Body of pancreas (tissue), 4 donors: ENCODE data around the gene GID8. TPM values are rescaled to one million over a fixed set of nuclear protein-coding genes. Genes with fewer than 3 reads are reported as not detected.
"Not testable (repeated sequence)": the region's sequence is repeated elsewhere in the genome, so short reads cannot be mapped to it uniquely, and the experiment has no call there.

Experiments used
- ATAC-seq: fragments of 150-250 bp; one replicate; pipeline ENCODE4 v1.9.1; 2016
- DNase-seq, 4 donors: peaks; one replicate each; pipeline ENCODE4 v3.0.0-alpha.2; 2019
- H3K27ac ChIP-seq, 4 donors: fragments of 200-600 bp; sonication (generic); 1 replicate in 3 of 4; 2 replicates in 1 of 4; pipeline versions ENCODE4 v1.5.1 to v1.6.1; 2016 to 2019; ENCODE audit warnings: mild to moderate bottlenecking in 1 of 4, mixed read lengths in 1 of 4, moderate library complexity in 1 of 4
- H3K27me3 ChIP-seq, 2 donors: fragments of 200-600 bp; sonication (generic); one replicate each; pipeline ENCODE4 v1.6.0; 2016; ENCODE audit warnings: mild to moderate bottlenecking in 1 of 2
- H3K36me3 ChIP-seq, 2 donors: fragments of 200-600 bp; sonication (generic); replicated peaks in 1 of 2; 2 replicates each; pipeline ENCODE4 v1.5.1; 2016; ENCODE audit warnings: low read depth in 2 of 2; ENCODE audit not compliant: insufficient read depth in 1 of 2
- H3K4me1 ChIP-seq: fragments of 200-600 bp; sonication (generic); one replicate; pipeline ENCODE4 v1.6.0; 2016
- H3K4me3 ChIP-seq, 2 donors: fragments of 200-600 bp; sonication (generic); 1 replicate in 1 of 2; 2 replicates in 1 of 2; pipeline ENCODE4 v1.5.1; 2016 to 2019
- H3K9me3 ChIP-seq, 3 donors: fragments of 200-600 bp; sonication (generic); 1 replicate in 2 of 3; 2 replicates in 1 of 3; pipeline ENCODE4 v1.5.1; 2016
- POLR2A ChIP-seq, 3 donors: fragments of 450-650 bp; IDR thresholded peaks; one replicate each; pipeline ENCODE4 v1.6.1; 2016; ENCODE audit warnings: antibody characterized with exemption in 3 of 3, mild to moderate bottlenecking in 2 of 3
- WGBS, 2 donors: methylation state at CpG; one replicate each; pipeline ENCODE4 v1.1.5; 2017; 5-methylcytosine and 5-hydroxymethylcytosine counted together
- intact Hi-C: fragments of 100-400 bp; cut with DNase I; formaldehyde crosslinking; loops from one replicate; pipeline ENCODE4 v1.15.1; 2023
- total RNA-seq, 2 donors: library from RNA; depleted of rRNA; stranded (reverse); fragments of >200 nt; gene quantifications; one replicate each; pipeline ENCODE4 v1.1.0, GENCODE V29; 2016
- TF ChIP-seq, protein P1 (sequence below), 7 experiments: fragments of 450-650 bp in 4 of 7; fragments of 200-600 bp in 3 of 7; sonication (generic) in 3 of 7; IDR thresholded peaks; one replicate each; pipeline ENCODE4 v1.5.1; 2016 to 2019; ENCODE audit warnings: antibody characterized with exemption in 7 of 7

GID8 gene
- total RNA-seq, 2 donors from 2014 or later: 26.2 to 29.7 TPM

DNA sequence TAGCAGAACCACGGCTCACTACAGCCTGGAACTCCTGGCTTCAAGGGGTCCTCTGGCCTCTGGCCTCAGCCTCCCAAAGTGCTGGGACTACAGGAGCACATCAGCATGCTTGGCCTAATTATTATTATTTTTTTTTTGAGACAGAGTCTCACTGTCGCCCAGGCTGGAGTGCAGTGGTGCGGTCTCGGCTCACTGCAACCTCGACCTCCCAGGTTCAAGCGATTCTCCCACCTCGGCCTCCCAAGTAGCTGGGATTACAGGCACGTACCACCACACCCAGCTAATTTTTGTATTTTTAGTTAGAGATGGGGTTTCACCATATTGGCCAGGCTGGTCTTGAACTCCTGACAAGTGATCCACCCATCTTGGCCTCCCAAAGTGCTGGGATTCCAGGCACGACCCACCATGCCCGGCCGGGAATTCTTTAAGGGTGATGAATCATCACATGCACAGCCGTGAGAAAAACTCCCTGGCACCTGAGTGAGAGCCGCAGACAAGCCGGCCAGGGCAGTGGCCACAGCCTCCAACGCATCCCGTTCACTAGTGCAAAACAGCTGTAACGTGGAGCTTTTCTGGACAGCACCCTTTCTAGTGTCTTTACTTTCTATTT is 14.8 kb upstream of the GID8 start:
- peaks cover 82% of the 10 kb centered on the region for H3K4me1 ChIP-seq
- peak overlapping the region in 3 of 4 donors; percentile 92 to 98 (median 97) for H3K27ac ChIP-seq
- intact Hi-C loops, H3K36me3 ChIP-seq, H3K27me3 ChIP-seq, H3K4me3 ChIP-seq, ATAC-seq, H3K9me3 ChIP-seq: not testable (repeated sequence)
- peak; percentile 58 to 71 (median 64) for DNase-seq
- peak in 2 of 3 donors; percentile 41 to 48 for TF ChIP-seq POLR2A (IDR thresholded peaks at IDR 0.05)
- WGBS, 2 donors: 43 to 46% methylated on average over 17 of the region's 17 CpGs

DNA sequence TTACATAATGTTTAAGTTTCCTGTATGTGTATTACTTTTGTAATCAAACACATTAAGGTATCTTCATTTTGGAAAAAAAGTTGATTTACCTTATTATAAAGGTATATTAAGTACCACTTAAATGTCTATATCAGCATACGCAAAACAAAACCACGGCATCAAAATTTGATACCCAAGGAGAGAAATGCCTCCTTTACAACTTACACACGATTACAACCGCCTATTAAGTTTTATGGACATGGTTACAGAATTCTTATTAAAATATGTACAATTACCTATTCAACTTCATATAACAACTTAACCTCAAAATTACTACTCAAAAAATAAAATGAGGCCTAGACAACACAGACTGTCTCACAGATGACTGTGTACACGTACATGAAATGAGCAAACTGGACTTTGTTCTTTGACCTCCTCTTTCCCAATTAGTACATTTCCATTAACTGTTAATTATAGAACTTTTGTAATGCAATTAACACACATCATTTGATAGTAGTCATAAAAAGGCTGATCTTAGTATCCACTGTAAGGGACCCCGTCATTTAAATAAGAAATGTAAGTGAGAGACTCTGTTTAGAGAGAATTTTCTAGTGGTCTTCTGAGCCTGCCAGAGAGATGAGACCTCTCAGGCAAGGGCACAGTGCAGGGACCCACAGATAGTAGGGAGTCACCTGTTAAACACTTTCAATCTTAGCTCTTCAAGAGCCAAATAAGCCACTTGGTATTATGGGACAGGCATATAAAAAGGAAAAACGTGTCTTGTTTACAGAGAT is 14.1 kb upstream of the GID8 start:
- Histone ChIP-seq H3K4me1 (peaks cover 82% of the 10 kb centered on the region), H3K9me3 (no peaks in the 10 kb centered on the region), H3K27ac (peak overlapping the region in 3 of 4 donors; percentile 92 to 98 (median 97)), H3K36me3 (no peaks in the 10 kb centered on the region), H3K27me3 (no peaks in the 10 kb centered on the region), H3K4me3 (no peak overlapping the region)
- DNase-seq: no peak
- intact Hi-C loops: no loop called here
- TF ChIP-seq, protein P1, sequence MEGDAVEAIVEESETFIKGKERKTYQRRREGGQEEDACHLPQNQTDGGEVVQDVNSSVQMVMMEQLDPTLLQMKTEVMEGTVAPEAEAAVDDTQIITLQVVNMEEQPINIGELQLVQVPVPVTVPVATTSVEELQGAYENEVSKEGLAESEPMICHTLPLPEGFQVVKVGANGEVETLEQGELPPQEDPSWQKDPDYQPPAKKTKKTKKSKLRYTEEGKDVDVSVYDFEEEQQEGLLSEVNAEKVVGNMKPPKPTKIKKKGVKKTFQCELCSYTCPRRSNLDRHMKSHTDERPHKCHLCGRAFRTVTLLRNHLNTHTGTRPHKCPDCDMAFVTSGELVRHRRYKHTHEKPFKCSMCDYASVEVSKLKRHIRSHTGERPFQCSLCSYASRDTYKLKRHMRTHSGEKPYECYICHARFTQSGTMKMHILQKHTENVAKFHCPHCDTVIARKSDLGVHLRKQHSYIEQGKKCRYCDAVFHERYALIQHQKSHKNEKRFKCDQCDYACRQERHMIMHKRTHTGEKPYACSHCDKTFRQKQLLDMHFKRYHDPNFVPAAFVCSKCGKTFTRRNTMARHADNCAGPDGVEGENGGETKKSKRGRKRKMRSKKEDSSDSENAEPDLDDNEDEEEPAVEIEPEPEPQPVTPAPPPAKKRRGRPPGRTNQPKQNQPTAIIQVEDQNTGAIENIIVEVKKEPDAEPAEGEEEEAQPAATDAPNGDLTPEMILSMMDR (IDR thresholded peaks at IDR 0.05): no peak
- TF ChIP-seq POLR2A (IDR thresholded peaks at IDR 0.05): no peak
- WGBS, 2 donors: 27 to 28% methylated on average over 7 of the region's 7 CpGs
- ATAC-seq: no peak

DNA sequence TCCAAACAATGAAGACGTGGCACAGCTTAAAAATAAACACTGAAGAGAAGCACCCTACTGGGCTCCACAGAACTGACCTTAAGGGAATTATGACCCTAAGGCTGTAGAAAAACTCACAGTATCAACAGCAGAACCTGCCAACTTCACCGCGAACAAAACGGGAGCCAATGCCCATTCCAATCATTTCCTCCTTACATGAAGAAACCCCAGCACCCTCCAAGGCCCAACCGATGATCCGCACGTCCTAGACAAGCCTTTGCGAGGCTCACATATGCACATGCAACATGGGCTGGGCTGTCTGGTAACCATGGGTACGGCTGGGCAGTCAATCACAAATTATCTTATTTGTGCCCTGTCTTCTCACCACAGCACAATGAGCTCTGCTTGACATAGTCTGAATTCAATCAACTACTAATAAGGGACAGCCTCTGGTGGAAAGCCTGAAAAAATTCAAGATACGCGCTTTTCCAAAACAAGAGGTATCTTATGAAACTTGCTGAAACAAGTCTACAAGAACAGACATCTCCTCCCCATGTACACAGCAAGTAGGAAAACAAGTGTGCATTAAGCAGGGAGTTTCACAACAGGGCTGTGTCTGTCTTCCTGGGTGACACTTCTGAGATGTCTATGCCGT is 13.4 kb upstream of the GID8 start:
- Histone ChIP-seq H3K27ac (peak overlapping the region; percentile 88 to 98 (median 94)), H3K27me3 (no peaks in the 10 kb centered on the region), H3K4me3 (no peak overlapping the region), H3K4me1 (peaks cover 76% of the 10 kb centered on the region), H3K9me3 (no peaks in the 10 kb centered on the region), H3K36me3 (no peaks in the 10 kb centered on the region)
- peak in 3 of 4 donors; percentile 39 to 44 (median 40) for DNase-seq
- WGBS, 2 donors: 15 to 20% methylated on average over 8 to 12 of the region's 12 CpGs
- intact Hi-C loops: no loop called here
- TF ChIP-seq, protein P1 (IDR thresholded peaks at IDR 0.05): no peak
- TF ChIP-seq POLR2A (IDR thresholded peaks at IDR 0.05): no peak
- ATAC-seq: no peak

DNA sequence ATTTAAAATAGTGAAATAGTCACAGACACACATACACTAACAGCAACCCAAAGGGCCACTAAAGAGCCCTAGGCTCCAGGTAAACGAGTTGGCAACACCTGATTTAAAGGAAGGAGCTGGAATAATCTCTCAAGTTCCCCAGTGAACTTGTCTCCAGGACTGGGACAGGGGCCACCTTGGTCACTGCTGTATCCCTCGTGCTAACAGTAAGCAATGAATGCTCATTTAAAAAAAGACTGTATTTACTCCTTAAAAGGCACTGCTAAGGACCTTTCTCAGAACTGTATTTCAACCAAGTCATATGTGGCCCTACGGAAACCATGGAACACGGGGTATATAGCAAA is 12.9 kb upstream of the GID8 start:
- no peaks in the 10 kb centered on the region for H3K36me3 ChIP-seq
- H3K4me1 ChIP-seq: peaks cover 76% of the 10 kb centered on the region
- no peaks in the 10 kb centered on the region for H3K27me3 ChIP-seq
- TF ChIP-seq, protein P1 (IDR thresholded peaks at IDR 0.05): no peak
- no peak for TF ChIP-seq POLR2A (IDR thresholded peaks at IDR 0.05)
- intact Hi-C loops: no loop called here
- H3K9me3 ChIP-seq: no peaks in the 10 kb centered on the region
- no peak for ATAC-seq
- peak overlapping the region; percentile 88 to 98 (median 94) for H3K27ac ChIP-seq
- DNase-seq: no peak
- H3K4me3 ChIP-seq: peak overlapping the region; percentile 71 to 87
- 2% methylated on average over 4 of the region's 4 CpGs for WGBS, 2 donors
